Measurements from ENCODE around the gene SH3BP5. TPM values are rescaled to one million over a fixed set of nuclear protein-coding genes. Genes with fewer than 3 reads are reported as not detected.
A peak's percentile ranks its signal among the peaks of the same experiment; 100 is the strongest.

Gene SH3BP5
- total and polyA plus RNA-seq, 2 experiments from 2014 or later: 37.8 to 39.2 TPM

- in situ Hi-C loops (cut with MboI): loop anchor here (25.0 kb wide), 1 partner anchor 309 kb away; no protein-coding TSS in a partner anchor
- WGBS, 2 experiments (ENCODE audit: low coverage in 1 of 2, low lambda C conversion rate in 2 of 2, missing lambda C conversion rate in 2 of 2): 79 to 87% methylated on average over 7 of the region's 7 CpGs
- Histone ChIP-seq H3K27ac (no peak overlapping the region), H3K9ac (no peak overlapping the region), H3K4me3 (no peak overlapping the region), H3K4me2 (ENCODE audit: unreplicated experiment) (no peak overlapping the region), H3K4me1 (ENCODE audit: insufficient read depth) (no peaks in the 10 kb centered on the region), H3K9me3 (ENCODE audit: low read depth) (no peaks in the 10 kb centered on the region), H4K20me1 (ENCODE audit: insufficient read depth) (0 out of 2 replicates have a peak, but pooled peaks cover 3% of the 10 kb centered on the region), H3K9me2 (ENCODE audit: insufficient read depth) (no peaks in the 10 kb centered on the region), H2AFZ (no peak overlapping the region), H3K27me3 (replicated peaks; ENCODE audit: insufficient read depth) (no peaks in the 10 kb centered on the region), H3K79me2 (ENCODE audit: insufficient read depth) (no peaks in the 10 kb centered on the region), H3K36me3 (ENCODE audit: low read depth) (peaks cover 81% of the 10 kb centered on the region), H3F3A (ENCODE audit: insufficient read depth) (peaks cover 73% of the 10 kb centered on the region)
- DNase-seq: no peak
- no peak for TF ChIP-seq EZH2phosphoT487 (IDR thresholded peaks at IDR 0.05; ENCODE audit: insufficient read depth, low read depth)
- no peak for TF ChIP-seq EZH2 (IDR thresholded peaks at IDR 0.05; ENCODE audit: insufficient read depth, poor library complexity, severe bottlenecking)
These were observed 79.2 kb downstream of the SH3BP5 start for GRCh38 chr3:15253023-15253697.

GRCh38 chr3:15246186-15246585 is 86.2 kb downstream of the SH3BP5 start:
- H3K9me2 ChIP-seq (ENCODE audit: insufficient read depth): no peaks in the 10 kb centered on the region
- H3K4me2 ChIP-seq (ENCODE audit: unreplicated experiment): no peak overlapping the region
- H4K20me1 ChIP-seq (ENCODE audit: insufficient read depth): no peaks in the 10 kb centered on the region
- no peaks in the 10 kb centered on the region for H3K4me1 ChIP-seq (ENCODE audit: insufficient read depth)
- WGBS, 2 experiments (ENCODE audit: low coverage in 1 of 2, low lambda C conversion rate in 2 of 2, missing lambda C conversion rate in 2 of 2): 98 to 99% methylated on average over 2 of the region's 2 CpGs
- H3K36me3 ChIP-seq (ENCODE audit: low read depth): peaks cover 89% of the 10 kb centered on the region
- in situ Hi-C loops (cut with MboI): no loop called here
- H3K9me3 ChIP-seq (ENCODE audit: low read depth): no peaks in the 10 kb centered on the region
- H3K9ac ChIP-seq: no peak overlapping the region
- no peak overlapping the region for H3K4me3 ChIP-seq
- H3K79me2 ChIP-seq (ENCODE audit: insufficient read depth): no peaks in the 10 kb centered on the region
- no peak for DNase-seq
- H2AFZ ChIP-seq: no peak overlapping the region
- H3K27ac ChIP-seq: no peak overlapping the region
- H3K27me3 ChIP-seq (replicated peaks; ENCODE audit: insufficient read depth): no peaks in the 10 kb centered on the region
- peaks cover 37% of the 10 kb centered on the region; the same call in 1 of the 2 replicates for H3F3A ChIP-seq (ENCODE audit: insufficient read depth)
- TF ChIP-seq EZH2 (IDR thresholded peaks at IDR 0.05; ENCODE audit: insufficient read depth, poor library complexity, severe bottlenecking) (no peak), EZH2phosphoT487 (IDR thresholded peaks at IDR 0.05; ENCODE audit: insufficient read depth, low read depth) (no peak)

DNA sequence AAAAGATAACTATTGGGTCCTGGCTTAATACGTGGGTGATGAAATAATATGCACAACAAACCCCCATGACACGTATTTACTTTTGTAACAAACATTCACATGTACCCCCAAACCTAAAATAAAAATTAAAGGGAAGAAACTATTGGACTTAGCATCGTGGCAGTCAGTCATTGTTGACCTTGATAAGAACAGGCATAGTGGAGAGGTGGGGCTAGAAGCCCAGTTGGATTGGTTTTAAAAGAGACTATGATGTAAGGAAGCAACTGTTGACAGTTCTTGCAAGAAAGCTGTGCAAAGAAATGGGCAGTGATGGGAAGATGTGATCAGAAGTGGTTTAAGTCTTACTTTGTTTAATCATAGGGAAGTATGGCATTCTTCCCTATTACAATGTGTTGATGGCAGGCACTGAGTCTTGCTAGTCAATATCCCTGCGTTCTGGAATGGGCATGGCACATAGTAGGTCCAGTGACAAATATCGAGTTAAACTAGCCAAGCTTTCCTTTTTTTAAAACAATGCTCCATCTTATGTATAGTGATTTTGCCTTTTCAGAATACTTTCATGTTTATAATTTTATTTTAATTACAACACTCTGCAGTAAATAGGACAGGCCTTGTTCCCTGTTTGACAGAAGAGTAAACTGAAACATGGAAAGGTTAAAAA is 88.4 kb downstream of the SH3BP5 start:
- Histone ChIP-seq H3K27ac (no peak overlapping the region), H2AFZ (no peak overlapping the region), H4K20me1 (ENCODE audit: insufficient read depth) (no peaks in the 10 kb centered on the region), H3K9me3 (ENCODE audit: low read depth) (no peaks in the 10 kb centered on the region), H3K4me3 (no peak overlapping the region), H3K9me2 (ENCODE audit: insufficient read depth) (no peaks in the 10 kb centered on the region), H3F3A (ENCODE audit: insufficient read depth) (peaks cover 34% of the 10 kb centered on the region; the same call in 1 of the 2 replicates), H3K4me1 (ENCODE audit: insufficient read depth) (no peaks in the 10 kb centered on the region), H3K9ac (no peak overlapping the region), H3K36me3 (ENCODE audit: low read depth) (peaks cover 90% of the 10 kb centered on the region), H3K4me2 (ENCODE audit: unreplicated experiment) (no peak overlapping the region), H3K79me2 (ENCODE audit: insufficient read depth) (no peaks in the 10 kb centered on the region), H3K27me3 (replicated peaks; ENCODE audit: insufficient read depth) (no peaks in the 10 kb centered on the region)
- TF ChIP-seq EZH2phosphoT487 (IDR thresholded peaks at IDR 0.05; ENCODE audit: insufficient read depth, low read depth) (no peak), EZH2 (IDR thresholded peaks at IDR 0.05; ENCODE audit: insufficient read depth, poor library complexity, severe bottlenecking) (no peak)
- 73 to 81% methylated on average over 5 of the region's 5 CpGs for WGBS, 2 experiments (ENCODE audit: low coverage in 1 of 2, low lambda C conversion rate in 2 of 2, missing lambda C conversion rate in 2 of 2)
- DNase-seq: no peak
- in situ Hi-C loops (cut with MboI): no loop called here

DNA sequence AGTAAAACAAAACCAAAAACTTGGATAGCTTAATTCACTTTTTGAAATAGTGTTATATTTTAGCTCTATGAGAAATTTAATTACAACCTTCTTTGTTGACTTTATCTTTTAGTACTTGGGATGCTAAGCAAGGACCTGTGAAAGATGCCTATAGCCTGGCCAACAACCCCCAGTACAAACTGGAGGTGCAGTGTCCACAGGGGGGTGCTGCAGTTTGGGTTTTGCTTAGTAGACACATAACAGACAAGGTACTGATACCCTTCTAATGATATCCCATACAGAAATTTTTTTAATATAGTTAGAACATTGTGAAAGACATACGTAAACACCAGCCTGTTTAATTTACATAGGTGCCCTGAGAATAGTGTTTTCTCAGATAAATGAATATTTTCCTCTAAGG is 91.0 kb downstream of the SH3BP5 start:
- H3K9me2 ChIP-seq (ENCODE audit: insufficient read depth): no peaks in the 10 kb centered on the region
- peaks cover 13% of the 10 kb centered on the region for H3K79me2 ChIP-seq (ENCODE audit: insufficient read depth)
- TF ChIP-seq EZH2phosphoT487 (IDR thresholded peaks at IDR 0.05; ENCODE audit: insufficient read depth, low read depth) (no peak), EZH2 (IDR thresholded peaks at IDR 0.05; ENCODE audit: insufficient read depth, poor library complexity, severe bottlenecking) (no peak)
- H4K20me1 ChIP-seq (ENCODE audit: insufficient read depth): no peaks in the 10 kb centered on the region
- peaks cover 87% of the 10 kb centered on the region for H3K36me3 ChIP-seq (ENCODE audit: low read depth)
- WGBS, 2 experiments (ENCODE audit: low coverage in 1 of 2, low lambda C conversion rate in 2 of 2, missing lambda C conversion rate in 2 of 2): 96 to 100% methylated on average over 1 of the region's 1 CpG
- in situ Hi-C loops (cut with MboI): no loop called here
- H3K4me2 ChIP-seq (ENCODE audit: unreplicated experiment): no peak overlapping the region
- H3K4me1 ChIP-seq (ENCODE audit: insufficient read depth): no peaks in the 10 kb centered on the region
- peaks cover 24% of the 10 kb centered on the region; the same call in 1 of the 2 replicates for H3F3A ChIP-seq (ENCODE audit: insufficient read depth)
- H3K27me3 ChIP-seq (replicated peaks; ENCODE audit: insufficient read depth): no peaks in the 10 kb centered on the region
- no peaks in the 10 kb centered on the region for H3K9me3 ChIP-seq (ENCODE audit: low read depth)
- DNase-seq: peak; percentile 37
- H3K4me3 ChIP-seq: no peak overlapping the region
- no peak overlapping the region for H2AFZ ChIP-seq
- H3K9ac ChIP-seq: no peak overlapping the region
- H3K27ac ChIP-seq: no peak overlapping the region
